NCI-H69 (cell line): ENCODE measurements around the gene TSPAN18.

Source experiments
- DNase-seq: peaks from one replicate; lab custom pipeline; 2025; lab: John Stamatoyannopoulos, UW

TSPAN18 gene, protein sequence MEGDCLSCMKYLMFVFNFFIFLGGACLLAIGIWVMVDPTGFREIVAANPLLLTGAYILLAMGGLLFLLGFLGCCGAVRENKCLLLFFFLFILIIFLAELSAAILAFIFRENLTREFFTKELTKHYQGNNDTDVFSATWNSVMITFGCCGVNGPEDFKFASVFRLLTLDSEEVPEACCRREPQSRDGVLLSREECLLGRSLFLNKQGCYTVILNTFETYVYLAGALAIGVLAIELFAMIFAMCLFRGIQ

DNA sequence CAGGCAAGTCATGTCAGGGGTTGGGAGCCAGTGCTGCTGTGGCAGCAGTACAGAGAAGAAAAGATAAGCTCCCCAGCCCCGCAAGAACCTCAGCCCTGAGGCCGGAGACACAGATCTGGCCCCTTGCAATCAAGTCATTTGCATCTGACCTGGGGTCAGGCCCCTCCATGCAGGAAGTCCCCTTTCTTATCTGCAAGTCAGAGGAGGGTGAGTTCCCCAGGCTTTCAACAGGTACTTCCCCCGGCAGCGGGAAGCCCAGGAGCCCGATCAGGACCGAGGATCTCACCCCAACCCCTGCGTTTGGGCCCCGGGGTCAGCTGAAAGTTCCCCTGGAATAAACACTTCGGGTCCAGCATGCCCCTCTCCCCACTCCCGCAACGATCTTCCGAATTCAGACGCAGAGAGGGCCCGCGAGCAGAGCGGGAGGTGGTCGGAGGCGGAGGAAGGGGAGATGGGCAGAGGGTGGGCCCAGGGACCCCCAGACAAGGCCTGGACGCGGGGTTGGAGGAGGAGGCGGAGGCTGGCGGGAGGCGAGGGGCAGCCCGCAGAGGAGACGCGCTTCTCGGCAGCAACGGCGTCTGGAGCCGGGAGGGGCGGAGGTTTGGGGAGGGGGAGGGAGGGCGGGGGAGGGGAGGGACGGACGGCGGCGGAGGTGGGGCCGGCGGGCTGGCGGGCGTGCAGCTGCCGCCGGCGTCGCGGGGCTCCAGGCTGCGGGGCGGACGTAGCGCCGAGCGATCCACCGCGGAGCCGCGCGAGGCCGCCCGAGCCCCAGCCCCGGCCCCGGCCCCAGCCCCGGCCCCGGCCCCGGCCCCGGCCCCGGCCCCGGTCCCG lies at the start of gene TSPAN18:
Gene TSPAN18 (plus strand): TSS at position 680 of the 831 bp plus-strand sequence. CDS start 179,455 bp downstream, outside the sequence.
- DNase-seq = peak; percentile 50

DNA sequence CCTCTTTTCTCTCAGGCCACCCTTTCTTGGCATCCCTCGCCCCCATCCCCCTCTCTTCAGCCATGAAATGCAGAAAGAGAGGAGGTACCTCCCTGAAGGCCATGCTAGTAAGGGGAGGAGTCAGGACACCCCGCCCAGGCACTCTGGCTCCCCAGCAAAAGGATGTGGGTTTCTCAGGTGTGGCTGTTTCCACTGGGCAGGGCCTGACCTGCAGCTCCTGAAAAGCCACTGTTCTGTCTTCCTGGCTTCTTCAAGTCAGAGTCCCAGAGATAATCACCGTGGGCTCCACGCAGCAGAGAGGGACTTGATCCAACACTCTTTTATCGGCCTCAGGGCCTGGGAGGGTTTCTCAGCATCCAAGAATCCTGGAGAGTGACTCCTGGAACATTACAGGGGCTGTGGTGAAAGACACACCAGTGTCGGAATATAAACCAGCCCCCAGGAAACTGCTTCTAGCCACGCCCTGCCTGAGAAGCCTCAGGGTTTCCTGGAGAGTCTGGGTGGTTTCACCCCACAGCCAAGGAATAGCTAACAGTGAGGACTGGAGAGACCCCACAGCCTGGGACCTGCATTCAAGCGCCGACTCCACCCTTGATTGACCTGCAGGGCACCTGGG lies 45.7 kb upstream of the TSPAN18 start:
- no peak for DNase-seq

DNA sequence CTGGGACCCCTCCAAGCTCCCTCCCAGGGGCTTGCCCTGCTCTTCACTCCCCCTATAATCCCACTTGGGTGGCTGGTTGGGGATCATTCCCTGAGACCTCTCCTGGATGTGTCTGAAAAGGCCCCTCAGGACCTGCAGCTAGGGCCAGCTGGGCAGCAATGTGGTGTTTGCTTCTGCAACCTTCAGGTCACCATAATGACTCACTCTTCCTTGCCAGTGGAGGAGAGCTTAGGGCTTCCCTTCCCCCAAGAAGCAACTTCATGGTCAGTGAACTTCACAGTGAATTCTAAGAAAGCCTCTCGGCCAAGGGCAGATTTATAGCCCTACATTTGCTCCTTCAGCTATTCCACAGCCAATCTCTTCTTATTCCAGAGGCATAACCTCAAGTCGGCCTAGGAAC lies 45.1 kb upstream of the TSPAN18 start:
- DNase-seq = no peak

DNA sequence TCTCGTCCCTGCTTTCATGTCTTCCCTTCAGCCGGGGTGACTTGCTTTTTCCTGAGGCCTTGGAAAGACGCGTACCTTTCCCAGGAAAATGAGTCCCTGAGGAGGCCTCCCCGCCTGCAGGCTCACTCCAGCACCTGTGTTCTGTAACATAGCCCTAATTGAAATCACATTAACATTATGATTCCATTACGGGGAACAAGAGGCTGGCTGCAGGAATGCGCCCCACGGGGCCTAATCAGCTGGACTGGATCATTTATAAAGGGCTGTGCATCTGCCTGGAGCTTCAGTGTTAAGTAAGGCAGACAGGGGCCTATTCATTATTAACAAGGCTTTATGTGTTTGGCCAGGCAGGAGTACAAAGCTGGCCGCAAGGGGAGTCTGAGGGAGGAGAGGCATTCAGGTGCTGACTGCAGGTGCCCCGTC lies 41.9 kb upstream of the TSPAN18 start:
- peak; percentile 94 for DNase-seq

DNA sequence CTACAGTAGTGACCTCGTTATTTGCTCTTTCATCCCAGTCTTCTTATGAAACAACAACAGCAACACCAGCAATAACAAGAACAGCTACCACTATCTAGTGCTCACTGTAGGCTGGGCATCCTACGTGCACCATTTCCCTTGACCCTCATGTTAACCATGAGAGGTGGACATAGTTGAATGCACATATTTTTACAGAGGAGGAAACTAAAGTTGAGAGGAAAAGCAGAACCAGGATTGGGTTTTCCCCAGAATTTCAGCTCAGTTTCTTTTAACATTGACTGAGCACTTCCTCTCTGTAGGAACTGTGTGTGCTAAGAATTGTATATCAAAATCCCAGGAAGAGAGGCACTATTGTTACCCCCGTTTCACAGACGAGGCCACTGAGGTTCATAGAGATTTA lies 39.4 kb upstream of the TSPAN18 start:
- no peak for DNase-seq

DNA sequence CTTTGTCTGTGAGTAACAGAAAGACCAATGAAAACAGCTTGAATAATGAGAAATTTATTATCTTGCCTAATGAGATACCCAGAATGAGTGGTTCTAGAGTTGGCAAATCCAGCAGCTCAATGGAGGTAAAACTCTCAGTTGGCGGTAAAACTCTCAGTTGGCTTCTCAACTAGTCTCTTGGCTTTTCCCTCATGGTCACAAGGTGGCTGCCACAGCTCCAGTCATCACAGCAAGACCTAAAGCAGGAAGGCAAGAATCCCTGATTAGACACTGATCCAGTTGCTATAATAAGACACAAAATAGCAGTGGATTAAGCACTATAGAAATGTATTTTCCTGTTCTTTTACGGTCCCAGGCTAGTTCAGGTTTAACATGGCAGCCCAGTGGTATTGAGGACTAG lies 37.5 kb upstream of the TSPAN18 start:
- no peak for DNase-seq

DNA sequence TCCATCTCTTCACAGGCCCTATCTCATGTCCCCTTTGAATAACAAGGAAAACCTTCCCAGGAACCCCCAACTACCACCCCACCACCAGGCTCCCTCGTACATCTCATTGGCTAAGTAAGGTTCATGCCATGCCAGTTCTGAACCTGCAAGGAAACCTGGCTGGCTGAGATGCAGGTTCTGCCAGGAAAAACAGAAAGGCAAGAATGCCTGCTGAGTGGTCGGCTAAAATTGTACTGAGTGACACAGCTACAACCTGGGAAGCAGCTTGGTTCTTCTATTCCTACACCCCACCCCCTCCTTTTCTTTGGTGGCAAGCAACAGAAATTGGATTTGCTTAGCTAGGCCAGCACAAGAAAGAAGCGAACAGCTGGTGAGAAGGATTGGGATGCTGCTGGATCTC lies 36.1 kb upstream of the TSPAN18 start:
- DNase-seq = no peak

DNA sequence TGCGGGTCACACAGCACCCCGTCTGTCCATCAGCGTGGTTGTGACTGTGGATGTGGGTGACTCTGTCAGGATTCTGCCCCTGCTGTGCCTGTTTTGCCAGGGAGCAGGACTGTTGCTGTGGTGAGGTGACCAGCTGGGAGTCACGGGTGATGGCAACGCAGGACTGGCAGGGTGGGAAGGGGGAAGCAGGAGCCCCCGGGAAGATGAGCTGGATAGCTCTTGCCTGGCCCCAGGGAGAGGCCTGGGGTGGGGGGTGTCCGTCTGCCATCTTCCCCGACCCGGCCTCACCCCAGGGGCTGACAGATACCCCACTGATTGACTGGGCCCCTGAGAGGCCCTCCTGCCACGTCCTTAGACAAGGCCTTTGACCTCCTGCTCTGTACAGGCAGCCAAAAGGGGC lies 34.3 kb upstream of the TSPAN18 start:
- DNase-seq = no peak

DNA sequence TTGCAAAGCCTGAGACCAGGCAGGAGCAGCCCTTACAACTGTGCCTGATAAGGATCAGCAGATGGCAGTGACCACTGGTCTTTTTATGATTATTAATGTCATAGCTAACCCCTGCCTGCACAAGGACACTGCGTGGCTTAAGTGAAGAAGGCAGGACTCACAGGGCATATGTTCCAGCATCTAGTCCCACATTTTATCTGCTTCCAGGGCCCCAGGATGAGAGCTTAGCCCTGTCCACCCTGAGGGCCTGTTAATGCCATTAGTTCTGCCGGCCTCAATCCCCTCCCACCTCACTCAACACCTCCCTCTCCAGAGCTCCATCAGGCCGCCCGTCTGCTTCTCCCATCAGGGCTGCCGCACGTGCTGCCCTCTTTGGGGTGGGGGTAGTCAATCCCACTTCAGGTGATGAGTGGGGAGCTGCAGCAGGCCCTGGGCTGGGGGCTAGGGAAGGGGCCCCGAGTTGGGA lies 33.1 kb upstream of the TSPAN18 start:
- DNase-seq = no peak

DNA sequence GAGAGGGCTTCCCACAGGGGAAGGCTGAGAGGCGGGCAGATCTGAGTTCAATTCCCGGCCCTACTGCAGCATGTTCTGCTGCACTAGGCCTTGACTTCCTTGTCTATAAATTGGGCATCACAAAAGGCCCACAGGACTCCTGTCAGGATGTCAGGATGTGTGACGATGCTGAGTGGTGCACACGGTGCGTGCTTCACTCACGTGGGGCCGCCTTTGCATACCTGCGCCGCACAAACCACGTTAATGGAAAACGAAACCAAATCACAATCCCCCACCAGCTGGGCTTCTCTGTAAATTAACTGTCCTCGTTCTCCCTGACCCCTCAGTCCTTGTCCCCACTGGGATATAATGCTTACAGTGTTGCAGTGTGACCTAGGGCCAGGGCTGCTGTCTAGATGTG lies 32.3 kb upstream of the TSPAN18 start:
- no peak for DNase-seq

DNA sequence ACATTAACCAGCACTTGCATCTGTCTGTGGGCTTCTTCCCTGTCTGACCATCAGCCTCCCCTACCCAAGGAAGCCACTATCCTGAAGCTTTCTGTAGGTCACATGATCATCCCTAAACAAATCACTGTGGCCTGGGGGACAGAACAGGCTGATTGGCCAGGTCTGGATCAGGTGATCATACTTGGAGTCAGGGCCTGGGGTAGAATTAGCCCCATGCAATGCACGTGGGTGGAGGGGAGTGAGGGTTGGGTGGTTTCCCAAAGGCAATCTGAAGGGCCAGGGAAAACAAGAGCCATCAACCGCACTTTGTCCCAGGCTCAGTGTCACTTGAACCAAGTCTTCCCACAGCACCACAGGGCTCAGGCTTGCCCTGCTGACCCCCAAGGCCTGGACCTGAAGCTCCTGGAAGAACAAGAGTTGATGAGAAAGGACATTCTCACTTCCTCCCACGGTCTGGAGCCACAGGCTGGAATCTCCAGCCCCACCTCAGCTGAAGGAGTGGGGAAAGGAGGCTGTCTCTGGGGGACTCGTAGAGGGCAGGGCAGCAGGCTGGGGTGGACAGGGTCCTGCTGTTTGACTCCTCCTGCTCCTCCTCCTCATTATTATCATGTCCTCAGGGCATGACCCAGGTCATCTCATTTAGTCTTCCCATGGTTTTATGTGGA lies 31.5 kb upstream of the TSPAN18 start:
- DNase-seq = no peak

DNA sequence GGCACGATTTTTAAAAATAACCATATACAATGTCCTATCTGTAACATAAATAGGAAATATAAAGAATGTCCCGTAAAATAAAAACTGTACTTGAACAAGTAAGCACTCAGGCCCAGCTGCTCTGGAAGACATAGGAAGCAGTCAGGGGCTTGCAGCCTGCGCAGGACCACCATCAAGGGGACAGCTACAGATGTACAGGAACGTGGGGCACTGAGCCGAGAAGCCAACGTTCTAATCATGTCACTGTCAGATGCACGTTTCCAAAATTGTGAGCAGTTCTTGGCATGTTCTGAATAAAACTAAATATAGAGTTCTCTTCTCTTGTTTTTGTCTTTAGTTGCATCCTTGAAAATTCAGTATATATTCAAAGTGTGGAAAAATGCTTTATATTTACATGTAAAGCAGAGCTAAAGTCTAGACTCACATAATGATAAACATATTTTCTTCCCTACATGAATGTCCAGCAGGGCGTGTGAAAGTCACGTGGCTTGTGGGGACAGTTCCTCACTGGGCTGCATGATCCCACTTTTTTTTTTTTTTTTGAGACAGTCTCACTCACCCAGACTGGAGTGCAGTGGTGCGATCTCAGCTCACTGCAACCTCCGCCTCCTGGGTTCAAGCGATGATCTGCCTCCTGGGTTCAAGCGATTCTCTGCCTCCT lies 28.4 kb upstream of the TSPAN18 start:
- DNase-seq = no peak

DNA sequence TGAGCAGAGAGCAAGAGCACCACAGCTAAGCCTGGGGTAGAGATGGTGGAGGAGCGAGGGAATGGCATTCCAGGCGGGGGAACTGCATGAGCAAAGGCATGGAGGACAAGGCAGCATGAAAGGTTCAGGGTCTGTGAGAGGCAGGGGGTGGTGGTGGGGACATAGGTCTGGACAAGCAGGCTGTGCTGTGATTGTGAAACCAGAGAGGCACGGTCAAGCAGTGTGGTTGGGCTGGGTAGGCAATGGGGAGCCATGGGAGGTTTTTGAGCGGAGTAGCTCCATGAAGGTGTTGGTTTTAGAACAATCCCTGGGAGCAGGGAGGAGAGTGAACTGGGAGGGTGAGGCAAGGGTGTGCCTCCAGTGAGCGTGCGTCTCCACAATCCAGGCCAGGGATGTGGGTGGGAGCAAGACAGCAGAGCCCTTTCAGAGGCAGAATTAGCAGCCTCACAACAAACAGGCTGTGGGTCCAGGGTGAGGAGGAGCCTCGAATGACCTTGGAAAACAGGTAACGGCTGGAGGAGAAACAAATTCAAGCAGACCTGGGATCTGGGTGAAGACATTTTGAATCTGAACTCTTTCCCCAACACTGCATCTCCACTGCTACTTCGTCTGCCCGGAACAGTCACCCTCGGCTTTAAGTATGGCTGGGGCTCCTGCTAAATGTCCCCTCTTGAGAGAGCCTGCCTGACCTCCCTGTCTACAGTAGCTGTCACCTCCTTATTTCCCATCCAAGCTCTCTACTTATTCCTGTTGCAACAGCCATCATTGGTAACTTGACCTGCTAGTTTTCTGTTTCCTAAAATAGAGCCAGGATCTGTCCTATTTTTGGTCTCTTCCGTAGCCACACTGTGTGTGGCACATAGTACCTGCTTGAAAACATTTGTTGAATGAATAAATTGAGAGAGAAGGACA lies 27.0 kb upstream of the TSPAN18 start:
- DNase-seq = no peak

DNA sequence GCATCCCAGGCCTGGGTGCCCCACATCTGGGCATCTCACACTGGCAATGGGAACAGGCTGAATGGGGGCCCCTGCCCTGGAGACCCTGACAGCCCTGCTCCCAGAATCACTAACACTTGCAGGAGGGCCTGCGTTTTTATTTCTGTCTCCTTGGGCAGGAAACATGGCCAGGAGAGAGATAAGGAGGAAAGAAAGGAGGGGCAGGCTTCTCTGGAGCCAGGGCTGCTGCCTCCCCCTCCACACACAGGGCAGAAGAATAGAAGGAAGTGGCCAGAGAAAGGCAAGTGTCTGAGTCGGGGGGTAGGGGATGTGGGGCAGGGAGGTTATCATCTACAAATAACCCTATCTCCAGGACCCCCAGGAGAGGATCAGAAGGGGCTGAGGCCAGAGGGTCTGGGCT lies 25.5 kb upstream of the TSPAN18 start:
- no peak for DNase-seq

DNA sequence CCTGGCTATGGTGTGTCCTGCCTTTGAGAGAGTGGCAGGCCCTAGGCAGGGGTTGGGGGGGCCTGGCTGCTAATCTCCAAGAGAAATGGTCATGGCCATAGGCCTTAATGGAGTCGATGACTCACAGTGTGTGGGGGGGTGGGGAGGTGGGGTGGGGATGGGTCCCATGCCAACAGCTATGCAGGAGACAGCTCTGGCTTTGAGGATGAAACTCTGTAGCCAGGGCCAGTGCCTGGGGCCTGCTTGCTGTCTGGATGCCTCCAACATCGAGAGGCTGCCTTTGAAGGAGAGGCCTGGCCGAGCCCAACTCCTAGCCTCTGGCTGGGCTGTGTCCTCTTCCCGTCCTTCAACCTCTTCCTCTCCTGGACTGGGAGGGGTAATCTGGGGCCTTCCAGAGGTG lies 23.9 kb upstream of the TSPAN18 start:
- DNase-seq = no peak

DNA sequence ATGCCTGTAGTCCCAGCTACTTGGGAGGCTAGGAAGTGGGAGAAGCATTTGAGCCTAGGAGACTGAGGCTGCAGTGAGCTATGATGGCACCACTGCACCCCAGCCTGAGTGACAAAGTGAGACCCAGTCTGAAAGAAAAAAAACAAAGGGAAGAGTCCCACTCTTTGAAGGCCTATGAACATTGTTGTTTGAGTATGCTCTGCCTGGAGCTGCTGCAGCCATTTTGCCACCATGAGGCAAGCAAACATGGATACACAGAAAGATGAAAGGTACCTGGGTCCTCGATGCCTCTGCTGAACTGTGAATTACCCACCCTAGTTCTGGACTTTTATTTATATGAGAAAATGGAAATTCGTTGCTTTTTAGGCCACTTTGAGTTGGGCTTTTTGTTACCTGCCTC lies 19.7 kb upstream of the TSPAN18 start:
- DNase-seq = no peak

DNA sequence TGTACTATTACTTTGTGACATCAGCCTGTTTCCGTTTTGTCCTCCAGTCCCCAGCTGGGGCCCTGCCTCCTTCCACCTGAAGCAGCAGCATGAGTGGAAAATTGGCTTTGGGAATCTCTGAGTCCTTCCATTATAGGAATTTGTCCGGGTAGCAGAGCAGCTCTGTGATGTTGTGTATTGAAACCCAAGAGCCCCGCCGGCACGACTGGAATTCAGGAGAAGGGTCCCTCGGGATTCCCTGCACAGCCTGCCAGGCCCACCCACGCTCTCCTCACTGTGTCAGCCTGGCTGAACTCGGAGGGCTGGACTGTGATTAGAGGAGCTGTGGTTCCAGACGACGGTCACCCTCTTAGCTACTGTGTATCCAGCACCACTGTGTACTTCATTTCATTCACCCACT lies 18.8 kb upstream of the TSPAN18 start:
- DNase-seq = no peak

DNA sequence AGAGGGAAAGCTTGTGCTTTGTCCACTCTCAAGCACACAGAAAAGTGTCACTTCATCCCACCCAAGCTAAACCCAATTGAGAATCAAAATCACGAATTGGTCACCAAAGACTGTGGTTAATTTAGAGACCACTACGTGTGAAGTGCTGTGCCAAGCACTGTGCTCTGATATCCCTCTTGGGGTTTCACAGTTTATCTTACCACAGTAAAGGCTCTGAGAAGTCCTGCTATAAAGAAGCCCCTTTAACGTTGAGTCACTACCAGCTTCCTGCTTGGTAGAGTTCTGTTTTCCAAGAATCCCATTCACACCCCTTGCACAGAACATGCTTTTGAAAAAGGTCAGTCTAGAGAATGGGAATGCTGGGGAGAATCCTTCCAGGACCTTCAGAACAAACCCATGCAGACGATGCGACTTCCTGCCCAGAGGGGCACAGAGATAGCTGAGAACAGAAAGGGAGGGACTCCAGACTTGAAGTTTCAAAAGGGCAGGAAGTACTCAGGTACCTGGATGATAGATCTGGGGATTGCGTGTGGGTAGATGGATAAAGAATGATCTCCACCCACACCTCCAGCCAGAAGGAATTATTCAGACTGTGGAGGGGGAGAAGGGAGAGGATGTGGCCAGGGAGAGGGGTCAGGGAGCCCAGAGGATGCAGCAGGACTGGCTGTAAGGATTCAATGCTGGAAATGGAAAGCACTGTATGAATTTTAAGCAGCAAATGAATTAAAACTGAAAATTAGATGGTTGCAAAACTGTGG lies 18.1 kb upstream of the TSPAN18 start:
- no peak for DNase-seq

DNA sequence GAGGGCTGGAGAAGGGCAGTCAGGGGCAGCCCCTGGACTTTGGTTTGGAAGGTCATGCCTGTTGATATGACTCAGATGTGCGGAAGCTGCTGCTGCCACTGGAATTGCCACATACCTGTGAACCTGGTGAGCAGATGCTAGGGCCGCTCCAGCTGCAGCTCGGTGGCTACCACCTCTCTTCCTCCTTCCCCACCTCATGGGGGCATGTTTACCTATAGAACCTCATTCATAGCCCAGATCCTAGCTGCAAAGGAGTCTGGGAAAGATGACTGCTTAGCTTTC lies 17.5 kb upstream of the TSPAN18 start:
- no peak for DNase-seq

DNA sequence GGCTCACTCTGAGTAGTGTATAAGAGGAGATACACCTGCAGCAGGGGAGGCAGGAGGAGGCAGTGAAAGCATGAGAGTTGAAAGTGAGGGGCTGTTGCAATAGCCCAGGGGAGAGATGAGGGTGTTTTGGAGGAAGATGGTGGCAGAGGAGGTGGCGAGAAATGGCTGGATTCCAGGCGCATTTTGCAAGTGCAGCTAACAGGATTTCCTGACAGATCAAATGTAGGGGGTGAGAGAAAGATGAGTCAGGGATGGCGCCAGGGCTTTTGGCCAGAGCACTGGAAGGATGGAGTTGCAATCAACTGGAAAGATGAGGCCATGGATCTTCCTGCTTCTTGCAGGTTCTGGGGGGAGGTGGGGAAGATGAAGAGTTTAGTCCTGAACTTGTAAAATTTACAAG lies 16.8 kb upstream of the TSPAN18 start:
- no peak for DNase-seq
